HepG2 (cell line): ENCODE measurements around the gene C1GALT1C1. TPM values are rescaled to one million over a fixed set of nuclear protein-coding genes. Genes with fewer than 3 reads are reported as not detected.

Experiments used
- ATAC-seq: fragments of 200-7000 bp; cut with Tn5 transposase; 3 replicates; pipeline ENCODE4 v1.9.1; 2020; ENCODE audit warnings: mild to moderate bottlenecking, moderate library complexity
- BruUV-seq: library from RNA; stranded (reverse); fragments of 400-500 nt; replicated peaks from 2 replicates; lab custom pipeline; 2021; lab: Mats Ljungman, UMichigan
- CTCF ChIA-PET: fragments of 300-600 bp; formaldehyde crosslinking; extraction: SDS; loops from one replicate; lab custom pipeline; 2021; ENCODE audit warnings: low total read pairs, inconsistent platforms, low intra/inter-chr PET ratio; lab: Yijun Ruan, JAX
- POLR2A ChIA-PET: fragments of 350-600 bp; sonication (Branson Sonifier 250); formaldehyde crosslinking; loops from one replicate; lab custom pipeline; 2020; ENCODE audit warnings: antibody characterized with exemption, inconsistent platforms; lab: Yijun Ruan, JAX
- DNase-seq: peaks from one replicate; pipeline ENCODE4 v3.0.0-alpha.2; 2015; ENCODE audit warnings: low spot score
- FAIRE-seq: peaks from 3 replicates; lab custom pipeline; 2011; peaks lifted over from hg19 to GRCh38; lab: Jason Lieb, UNC
- H2AFZ ChIP-seq: one replicate; pipeline ENCODE4 v1.6.1; 2011; ENCODE audit warnings: low read length, inconsistent platforms
- H3K27ac ChIP-seq: fragments of 300-600 bp; 3 replicates; pipeline ENCODE4 v1.8.0; 2011; ENCODE audit warnings: mixed run types, mild to moderate bottlenecking, mixed read lengths, low read length, inconsistent platforms; ENCODE audit not compliant: insufficient read depth; ENCODE audit errors: extremely low read length
- H3K27me3 ChIP-seq, 2 experiments: fragments of 200-600 bp in 1 of 2; 2 replicates in 1 of 2; 3 replicates in 1 of 2; pipeline versions ENCODE4 v1.6.0 to v1.8.0; 2011; ENCODE audit warnings: low read length in 2 of 2, mild to moderate bottlenecking in 2 of 2, moderate library complexity in 2 of 2, inconsistent platforms in 1 of 2; ENCODE audit not compliant: insufficient read depth in 2 of 2, control insufficient read depth in 1 of 2
- H3K36me3 ChIP-seq, 2 experiments: fragments of 200-600 bp in 1 of 2; replicated peaks in 1 of 2; 2 replicates in 1 of 2; 3 replicates in 1 of 2; pipeline versions ENCODE4 v1.5.1 to v1.8.0; 2011; ENCODE audit warnings: low read length in 2 of 2, inconsistent platforms in 1 of 2; ENCODE audit not compliant: insufficient read depth in 2 of 2, control insufficient read depth in 1 of 2
- H3K4me1 ChIP-seq: 2 replicates; pipeline ENCODE4 v1.5.1; 2012; ENCODE audit warnings: low read length, inconsistent platforms; ENCODE audit not compliant: insufficient read depth
- H3K4me2 ChIP-seq: 2 replicates; pipeline ENCODE4 v1.6.0; 2011; ENCODE audit warnings: low read depth, low read length, inconsistent platforms
- H3K4me3 ChIP-seq, 3 experiments: fragments of 200-600 bp in 1 of 3; sonication (generic), shearing (Covaris generic) in 1 of 3; replicated peaks in 1 of 3; 2 replicates each; pipeline ENCODE4 v1.5.1; 2011 to 2016; ENCODE audit warnings: low read length in 3 of 3, inconsistent platforms in 2 of 3, low read depth in 2 of 3, mild to moderate bottlenecking in 2 of 3, control low read depth in 1 of 3, mixed read lengths in 1 of 3; ENCODE audit not compliant: insufficient read depth in 1 of 3
- H3K79me2 ChIP-seq: one replicate; pipeline ENCODE4 v1.6.1; 2011; ENCODE audit warnings: low read length, inconsistent platforms; ENCODE audit not compliant: insufficient read depth
- H3K9ac ChIP-seq: 2 replicates; pipeline ENCODE4 v1.6.0; 2011; ENCODE audit warnings: mild to moderate bottlenecking, low read depth, low read length, inconsistent platforms; ENCODE audit not compliant: insufficient read depth
- H3K9me3 ChIP-seq: 2 replicates; pipeline ENCODE4 v1.5.1; 2012; ENCODE audit warnings: mild to moderate bottlenecking, low read length
- H4K20me1 ChIP-seq: 2 replicates; pipeline ENCODE4 v1.6.0; 2011; ENCODE audit warnings: inconsistent platforms, mild to moderate bottlenecking, low read length, moderate library complexity; ENCODE audit not compliant: insufficient read depth
- HNF4G ChIP-seq, 2 experiments: sonication (generic) in 1 of 2; formaldehyde crosslinking in 1 of 2; IDR thresholded peaks; 2 replicates each; pipeline versions ENCODE4 v1.4.0 to v1.6.1; 2011 to 2020; ENCODE audit warnings: borderline replicate concordance in 2 of 2, low read depth in 2 of 2, mild to moderate bottlenecking in 2 of 2, low read length in 1 of 2, missing genetic modification reagents in 1 of 2, moderate library complexity in 1 of 2
- JUND ChIP-seq: sonication (generic); formaldehyde crosslinking; IDR thresholded peaks from 2 replicates; pipeline ENCODE4 v1.8.0; 2022; ENCODE audit warnings: mild to moderate bottlenecking, missing genetic modification reagents
- LCORL ChIP-seq, 2 experiments: fragments of 450-650 bp in 1 of 2; sonication (generic) in 1 of 2; formaldehyde crosslinking in 1 of 2; IDR thresholded peaks; 2 replicates each; pipeline versions ENCODE4 v1.5.0 to v1.6.1; 2017 to 2020; ENCODE audit warnings: antibody characterized with exemption in 1 of 2, missing genetic modification reagents in 1 of 2
- MLLT10 ChIP-seq: sonication (generic); formaldehyde crosslinking; IDR thresholded peaks from 2 replicates; pipeline ENCODE4 v1.4.0; 2020; ENCODE audit warnings: missing genetic modification reagents
- TBX2 ChIP-seq: sonication (generic); formaldehyde crosslinking; IDR thresholded peaks from 2 replicates; pipeline ENCODE4 v1.5.0; 2020; ENCODE audit warnings: missing genetic modification reagents, mild to moderate bottlenecking, borderline replicate concordance
- ZNF207 ChIP-seq: fragments of 450-650 bp; IDR thresholded peaks from 2 replicates; pipeline ENCODE4 v1.6.1; 2016; ENCODE audit warnings: antibody characterized with exemption, borderline replicate concordance
- ZNF256 ChIP-seq: sonication (generic); formaldehyde crosslinking; conservative IDR thresholded peaks from 2 replicates; pipeline ENCODE4 v1.4.0; 2020; ENCODE audit warnings: missing genetic modification reagents
- ZNF33A ChIP-seq: sonication (generic); formaldehyde crosslinking; IDR thresholded peaks from 2 replicates; pipeline ENCODE4 v1.5.1; 2020; ENCODE audit warnings: missing genetic modification reagents, mild to moderate bottlenecking, moderate library complexity, borderline replicate concordance
- ZNF496 ChIP-seq: sonication (generic); formaldehyde crosslinking; IDR thresholded peaks from 2 replicates; pipeline ENCODE4 v1.8.1; 2023; ENCODE audit warnings: mild to moderate bottlenecking, moderate library complexity, missing genetic modification reagents; ENCODE audit not compliant: insufficient replicate concordance
- ZNF614 ChIP-seq: IDR thresholded peaks from 2 replicates; pipeline ENCODE4 v1.6.1; 2018; ENCODE audit warnings: missing biosample characterization, missing genetic modification reagents, inconsistent platforms, borderline replicate concordance
- WGBS: methylation state at CpG from one replicate; pipeline ENCODE4 v1.1.6; 2017; ENCODE audit warnings: low lambda C conversion rate; 5-methylcytosine and 5-hydroxymethylcytosine counted together
- in situ Hi-C: cut with HindIII; loops from 2 replicates; pipeline ENCODE4 v1.10.0; 2017; ENCODE audit warnings: low pct_unique_long_range_greater_than_20kb; ENCODE audit not compliant: extremely low pct_ligation_motif_present
- intact Hi-C: fragments of 100-400 bp; cut with micrococcal nuclease; formaldehyde crosslinking; loops from one replicate; pipeline ENCODE4 v1.10.0; 2022; ENCODE audit not compliant: unreplicated experiment
- polyA plus RNA-seq, 8 experiments: library from polyadenylated mRNA; depleted of rRNA in 3 of 8; stranded (reverse) in 7 of 8; unstranded in 1 of 8; fragments of >200 nt; fragmentation: Illumina TruSeq in 4 of 8; extraction: Trizol in 4 of 8; gene quantifications; 2 replicates each; pipeline versions ENCODE4 v1.2.1 to v1.2.3, GENCODE V29; 2011 to 2016; ENCODE audit warnings: low read depth in 4 of 8, missing spikeins in 1 of 8, mixed read lengths in 1 of 8; ENCODE audit not compliant: insufficient read depth in 1 of 8
- total RNA-seq, 5 experiments: library from RNA; depleted of rRNA; stranded (reverse); fragments of >200 nt; fragmentation: Illumina TruSeq; extraction: Trizol; gene quantifications; 2 replicates each; pipeline ENCODE4 v1.2.3, GENCODE V29; 2016; ENCODE audit warnings: low read depth in 1 of 5
- TF ChIP-seq, protein P1 (sequence below): IDR thresholded peaks from 2 replicates; pipeline ENCODE4 v1.6.1; 2012; ENCODE audit warnings: inconsistent platforms
- TF ChIP-seq, protein P2 (sequence below): sonication (generic); formaldehyde crosslinking; IDR thresholded peaks from 2 replicates; pipeline ENCODE4 v1.5.0; 2020; ENCODE audit warnings: missing genetic modification reagents

Gene C1GALT1C1
- total and polyA plus RNA-seq, 2 of the 13 experiments (the other 11 are each of a cell fraction or from before 2014, with no cell fraction given), result 26.3 to 31.9 TPM

DNA sequence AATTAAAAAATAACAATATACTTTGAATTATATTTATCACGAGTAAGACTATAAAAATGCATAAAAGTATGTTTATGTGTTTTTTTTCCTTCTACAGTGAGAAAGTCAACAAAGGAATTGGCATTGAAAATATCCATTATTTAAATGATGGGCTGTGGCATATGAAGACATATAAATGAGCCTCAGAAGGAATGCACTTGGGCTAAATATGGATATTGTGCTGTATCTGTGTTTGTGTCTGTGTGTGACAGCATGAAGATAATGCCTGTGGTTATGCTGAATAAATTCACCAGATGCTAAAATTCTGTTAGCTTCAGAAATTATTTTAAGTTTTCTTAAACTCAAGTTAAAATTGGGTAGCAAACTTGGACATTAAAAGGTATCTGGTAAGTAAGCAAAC, 17.8 kb downstream of the C1GALT1C1 start:
- ChIA-PET CTCF (no interaction called here), POLR2A (no interaction called here)
- BruUV-seq, result no TSS peak
- no peaks in the 10 kb centered on the region for H3K27me3 ChIP-seq
- H3K4me3 ChIP-seq, result no peak overlapping the region
- 90% methylated on average over 1 of the region's 1 CpG for WGBS
- TF ChIP-seq ZNF614 (CRISPR knock-in tag) (no peak), ZNF207 (no peak), HNF4G (IDR thresholded peaks at IDR 0.05; ENCODE audit: borderline replicate concordance, low read depth, low read length) (no peak), HNF4G (CRISPR knock-in tag; IDR thresholded peaks at IDR 0.05; ENCODE audit: borderline replicate concordance, low read depth) (no peak), ZNF496 (CRISPR knock-in tag) (no peak), LCORL (IDR thresholded peaks at IDR 0.05) (no peak), LCORL (CRISPR knock-in tag; IDR thresholded peaks at IDR 0.05) (no peak), ZNF256 (CRISPR knock-in tag) (no peak), JUND (CRISPR knock-in tag) (no peak), MLLT10 (CRISPR knock-in tag) (no peak), TBX2 (no peak), ZNF33A (CRISPR knock-in tag) (no peak)
- TF ChIP-seq, protein P1, sequence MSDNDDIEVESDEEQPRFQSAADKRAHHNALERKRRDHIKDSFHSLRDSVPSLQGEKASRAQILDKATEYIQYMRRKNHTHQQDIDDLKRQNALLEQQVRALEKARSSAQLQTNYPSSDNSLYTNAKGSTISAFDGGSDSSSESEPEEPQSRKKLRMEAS, result no peak
- TF ChIP-seq, protein P2, sequence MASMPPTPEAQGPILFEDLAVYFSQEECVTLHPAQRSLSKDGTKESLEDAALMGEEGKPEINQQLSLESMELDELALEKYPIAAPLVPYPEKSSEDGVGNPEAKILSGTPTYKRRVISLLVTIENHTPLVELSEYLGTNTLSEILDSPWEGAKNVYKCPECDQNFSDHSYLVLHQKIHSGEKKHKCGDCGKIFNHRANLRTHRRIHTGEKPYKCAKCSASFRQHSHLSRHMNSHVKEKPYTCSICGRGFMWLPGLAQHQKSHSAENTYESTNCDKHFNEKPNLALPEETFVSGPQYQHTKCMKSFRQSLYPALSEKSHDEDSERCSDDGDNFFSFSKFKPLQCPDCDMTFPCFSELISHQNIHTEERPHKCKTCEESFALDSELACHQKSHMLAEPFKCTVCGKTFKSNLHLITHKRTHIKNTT (CRISPR knock-in tag), result no peak
- DNase-seq, result no peak
- H3K79me2 ChIP-seq, result no peaks in the 10 kb centered on the region
- intact Hi-C loops (no loop called here), in situ Hi-C loops (no loop called here)
- no peaks in the 10 kb centered on the region for H4K20me1 ChIP-seq
- ATAC-seq, result no peak
- peak; percentile 43 for FAIRE-seq
- H3K36me3 ChIP-seq, result no peaks in the 10 kb centered on the region; a peak in 4 of 5 replicates
- H3K4me1 ChIP-seq, result peaks cover 11% of the 10 kb centered on the region; the same call in 1 of the 2 replicates
- no peak overlapping the region for H3K27ac ChIP-seq
- no peak overlapping the region for H2AFZ ChIP-seq
- no peak overlapping the region for H3K9ac ChIP-seq
- no peaks in the 10 kb centered on the region for H3K9me3 ChIP-seq
- no peak overlapping the region for H3K4me2 ChIP-seq
